Epithelial cell of proximal tubule (primary cell): ENCODE results near the gene ZNF771. TPM values are rescaled to one million over a fixed set of nuclear protein-coding genes. Genes with fewer than 3 reads are reported as not detected.
A peak's percentile ranks its signal among the peaks of the same experiment; 100 is the strongest.

Experiments
- DNase-seq: peaks from one replicate; pipeline ENCODE4 v3.0.0-alpha.2; 2011; ENCODE audit warnings: low read depth
- H3K4me3 ChIP-seq: 2 replicates; pipeline ENCODE4 v1.5.1; 2011; ENCODE audit warnings: low read depth, mild to moderate bottlenecking, low read length
- total RNA-seq: library from RNA; depleted of rRNA; stranded (reverse); fragments of >200 nt; gene quantifications from 2 replicates; pipeline ENCODE4 v1.2.3, GENCODE V29; 2015
- TF ChIP-seq, protein P1 (sequence below): conservative IDR thresholded peaks from 2 replicates; pipeline ENCODE4 v1.5.1; 2012; ENCODE audit warnings: low read depth, mild to moderate bottlenecking, low read length

The ZNF771 gene
- total RNA-seq, 1 donor from 2014 or later, result 6.1 TPM

GRCh38 chr16:30439720-30440348 is 32.4 kb downstream of the ZNF771 start:
- H3K4me3 ChIP-seq, result no peak overlapping the region
- DNase-seq, result no peak
- TF ChIP-seq, protein P1, sequence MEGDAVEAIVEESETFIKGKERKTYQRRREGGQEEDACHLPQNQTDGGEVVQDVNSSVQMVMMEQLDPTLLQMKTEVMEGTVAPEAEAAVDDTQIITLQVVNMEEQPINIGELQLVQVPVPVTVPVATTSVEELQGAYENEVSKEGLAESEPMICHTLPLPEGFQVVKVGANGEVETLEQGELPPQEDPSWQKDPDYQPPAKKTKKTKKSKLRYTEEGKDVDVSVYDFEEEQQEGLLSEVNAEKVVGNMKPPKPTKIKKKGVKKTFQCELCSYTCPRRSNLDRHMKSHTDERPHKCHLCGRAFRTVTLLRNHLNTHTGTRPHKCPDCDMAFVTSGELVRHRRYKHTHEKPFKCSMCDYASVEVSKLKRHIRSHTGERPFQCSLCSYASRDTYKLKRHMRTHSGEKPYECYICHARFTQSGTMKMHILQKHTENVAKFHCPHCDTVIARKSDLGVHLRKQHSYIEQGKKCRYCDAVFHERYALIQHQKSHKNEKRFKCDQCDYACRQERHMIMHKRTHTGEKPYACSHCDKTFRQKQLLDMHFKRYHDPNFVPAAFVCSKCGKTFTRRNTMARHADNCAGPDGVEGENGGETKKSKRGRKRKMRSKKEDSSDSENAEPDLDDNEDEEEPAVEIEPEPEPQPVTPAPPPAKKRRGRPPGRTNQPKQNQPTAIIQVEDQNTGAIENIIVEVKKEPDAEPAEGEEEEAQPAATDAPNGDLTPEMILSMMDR, result no peak

GRCh38 chr16:30443631-30444030 is 36.2 kb downstream of the ZNF771 start:
- no peak for DNase-seq
- TF ChIP-seq, protein P1, result no peak
- peak overlapping the region; percentile 6 for H3K4me3 ChIP-seq

DNA sequence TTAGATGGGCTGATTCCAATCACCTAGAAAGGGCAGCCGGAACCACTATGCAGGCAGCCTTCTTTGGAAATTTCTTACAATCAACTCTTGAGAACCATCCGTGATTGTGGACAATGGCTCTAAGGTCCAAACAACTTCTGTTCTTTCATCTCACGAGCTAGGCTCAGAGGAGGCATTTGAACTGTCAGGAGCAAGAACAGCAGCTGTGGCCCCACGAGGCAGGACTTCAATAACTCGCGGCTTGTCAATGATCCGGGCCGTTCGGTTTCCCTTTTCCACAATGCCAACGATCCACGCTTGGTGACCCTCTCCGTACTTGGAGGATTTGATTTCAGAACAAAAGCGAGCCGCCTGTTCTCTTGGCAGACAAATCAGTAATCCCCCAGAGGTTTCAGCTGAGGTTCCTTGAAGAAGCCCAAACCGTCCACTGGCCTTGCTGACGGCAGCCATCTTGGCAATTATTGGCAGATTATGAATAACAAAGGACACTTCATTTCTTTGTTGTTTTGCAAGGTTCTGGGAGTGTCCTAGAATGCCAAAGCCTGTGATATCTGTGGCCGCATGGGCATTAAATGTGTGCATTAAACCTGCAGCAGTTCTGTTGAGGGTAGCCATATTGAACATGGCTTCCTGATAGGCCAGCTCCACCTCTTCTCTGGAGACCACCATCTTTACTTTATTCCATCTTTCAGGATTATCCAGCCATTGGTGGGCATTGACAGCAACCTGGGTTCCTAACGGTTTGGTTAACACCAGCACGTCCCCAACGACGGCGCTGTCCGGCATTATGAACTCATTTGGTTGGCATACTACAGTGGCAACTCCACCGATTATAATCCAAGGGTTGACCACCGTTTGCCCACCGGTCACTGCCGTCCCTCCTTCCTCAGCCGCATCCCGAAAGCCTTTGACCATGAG is 37.1 kb downstream of the ZNF771 start:
- TF ChIP-seq, protein P1, result no peak
- peak overlapping the region; percentile 98 for H3K4me3 ChIP-seq
- no peak for DNase-seq

GRCh38 chr16:30445149-30445407 is 37.7 kb downstream of the ZNF771 start:
- H3K4me3 ChIP-seq, result peak overlapping the region; percentile 98
- DNase-seq, result no peak
- TF ChIP-seq, protein P1, result no peak

- TF ChIP-seq, protein P1, result peak; percentile 43
- DNase-seq, result peak; percentile 94
- H3K4me3 ChIP-seq, result peak within 1 kb of the TSS; percentile 98
These were observed 38.2 kb downstream of the ZNF771 start, which contains the start of gene SEPHS2 for GRCh38 chr16:30445408-30446202. TSS of gene SEPHS2 (minus strand) at chr16:30445874. CDS start at chr16:30445727, 147 bp downstream.

DNA sequence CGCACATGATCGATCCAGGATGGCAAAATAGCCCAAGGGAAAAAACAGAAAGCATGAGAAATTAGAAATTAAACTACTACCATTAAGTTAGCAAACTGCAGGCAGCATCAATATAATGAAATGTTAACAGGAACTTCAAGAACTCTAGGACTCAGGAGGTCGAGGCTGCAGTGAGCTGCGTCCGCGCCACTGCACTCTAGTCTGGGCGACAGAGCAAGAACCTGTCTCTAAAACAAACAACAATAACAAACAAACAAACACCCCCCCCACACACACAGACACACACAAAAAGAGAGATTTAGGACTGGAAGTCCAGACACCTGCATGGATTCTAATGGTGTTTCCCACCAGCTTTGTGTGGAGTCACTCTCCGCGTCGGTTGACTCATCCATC is 38.8 kb downstream of the ZNF771 start:
- TF ChIP-seq, protein P1, result no peak
- peak overlapping the region; percentile 98 for H3K4me3 ChIP-seq
- DNase-seq, result no peak
